ENCODE results near the gene FCAMR.

GRCh38 chr1:206967096-206967849, 3.0 kb downstream of the FCAMR start:
- TF ChIP-seq CTCF (conservative IDR thresholded peaks at IDR 0.05 in 1 of 2, IDR thresholded peaks at IDR 0.05 in 1 of 2; ENCODE audit: extremely low read depth in 1 of 2, insufficient read depth in 1 of 2, low read depth in 1 of 2, low read length in 2 of 2) (no peak), EZH2 (IDR thresholded peaks at IDR 0.05; ENCODE audit: borderline replicate concordance, low read length) (no peak)

Measured in mammary epithelial cell (primary cell).